ENCODE data around the gene BCKDHA. TPM values are rescaled to one million over a fixed set of nuclear protein-coding genes. Genes with fewer than 3 reads are reported as not detected.

BCKDHA gene
- total and polyA plus RNA-seq, 9 of the 15 experiments (the other 6 are each of a cell fraction or from before 2014, with no cell fraction given): 4.5 to 52.5 (median 14.1) TPM

- TF ChIP-seq HNRNPUL1 (IDR thresholded peaks at IDR 0.05; ENCODE audit: low read length) (no peak), NR1H2 (CRISPR knock-in tag; IDR thresholded peaks at IDR 0.05) (no peak), ZBTB9 (CRISPR knock-in tag; IDR thresholded peaks at IDR 0.05) (no peak), U2AF2 (optimal IDR thresholded peaks at IDR 0.05; ENCODE audit: low read depth, low read length) (no peak), ZBTB17 (CRISPR knock-in tag; IDR thresholded peaks at IDR 0.05) (no peak), DPF2 (IDR thresholded peaks at IDR 0.05) (0 out of 2 replicates have a peak, but pooled peaks have one; percentile 25), CTBP1 (IDR thresholded peaks at IDR 0.05; ENCODE audit: borderline replicate concordance) (peak; percentile 42; the same call in 1 of the 2 replicates), JUND (IDR thresholded peaks at IDR 0.05; ENCODE audit: borderline replicate concordance, low read depth, low read length) (peak; percentile 87), JUND (tag; IDR thresholded peaks at IDR 0.05; ENCODE audit: borderline replicate concordance, low read depth, low read length) (peak; percentile 84; the same call in 2 of the 3 replicates), POLR2AphosphoS5 (IDR thresholded peaks at IDR 0.05; ENCODE audit: control insufficient read depth, insufficient read depth, low read depth, low read length) (no peak), TSHZ1 (CRISPR knock-in tag; IDR thresholded peaks at IDR 0.05) (no peak), TRIM25 (IDR thresholded peaks at IDR 0.05; ENCODE audit: borderline replicate concordance) (no peak), FOSL1 (tag; conservative IDR thresholded peaks at IDR 0.05) (peak; percentile 79), CBFA2T2 (conservative IDR thresholded peaks at IDR 0.05) (no peak), JUN (IDR thresholded peaks at IDR 0.05; ENCODE audit: borderline replicate concordance, low read depth, low read length) (peak; percentile 59), JUN (CRISPR knock-in tag; IDR thresholded peaks at IDR 0.05; ENCODE audit: borderline replicate concordance) (no peak), MBD2 (IDR thresholded peaks at IDR 0.05; ENCODE audit: borderline replicate concordance, low read depth) (no peak), KLF1 (tag; IDR thresholded peaks at IDR 0.05) (no peak), NFATC3 (IDR thresholded peaks at IDR 0.05) (no peak), PHF21A (IDR thresholded peaks at IDR 0.05; ENCODE audit: borderline replicate concordance, low read depth) (no peak), RNF219 (CRISPR knock-in tag; IDR thresholded peaks at IDR 0.05) (no peak), GATA2 (CRISPR knock-in tag; IDR thresholded peaks at IDR 0.05) (no peak)
Measured at GRCh38 chr19:41409288-41409687, 11.7 kb downstream of the BCKDHA start (continued).

Data from K562 (cell line).